ENCODE data around the gene NEDD8.

Gene NEDD8

GRCh38 chr14:24196071-24197055, 35.8 kb downstream of the NEDD8 start:
- DNase-seq (ENCODE audit: low spot score) = no peak

GRCh38 chr14:24195186-24196070, 36.7 kb downstream of the NEDD8 start, which contains the start of gene TM9SF1:
Gene TM9SF1 (minus strand): TSS chr14:24195441. CDS start chr14:24195019, 422 bp downstream.
- DNase-seq (ENCODE audit: low spot score) = peak; percentile 93

- DNase-seq (ENCODE audit: low spot score) = no peak
Observed at GRCh38 chr14:24194873-24195185, 37.3 kb downstream of the NEDD8 start.

GRCh38 chr14:24194186-24194872, 37.8 kb downstream of the NEDD8 start:
- no peak for DNase-seq (ENCODE audit: low spot score)

GRCh38 chr14:24192933-24193332, 39.2 kb downstream of the NEDD8 start:
- DNase-seq (ENCODE audit: low spot score) = no peak

GRCh38 chr14:24190416-24190815, 41.8 kb downstream of the NEDD8 start:
- DNase-seq (ENCODE audit: low spot score) = no peak

- no peak for DNase-seq (ENCODE audit: low spot score)
Observed at GRCh38 chr14:24189460-24189859, 42.7 kb downstream of the NEDD8 start.

GRCh38 chr14:24189059-24189375, 43.1 kb downstream of the NEDD8 start:
- DNase-seq (ENCODE audit: low spot score) = no peak

GRCh38 chr14:24188251-24189058, 43.7 kb downstream of the NEDD8 start, which contains the start of gene IPO4:
Gene IPO4 (minus strand): TSS chr14:24188816. CDS start chr14:24188787, 29 bp downstream.
- DNase-seq (ENCODE audit: low spot score) = peak; percentile 97

- no peak for DNase-seq (ENCODE audit: low spot score)
Observed at GRCh38 chr14:24187539-24187915, 44.6 kb downstream of the NEDD8 start.

- DNase-seq (ENCODE audit: low spot score) = no peak
Observed at GRCh38 chr14:24186831-24187538, 45.2 kb downstream of the NEDD8 start.

GRCh38 chr14:24185741-24186140, 46.4 kb downstream of the NEDD8 start:
- DNase-seq (ENCODE audit: low spot score) = no peak

- DNase-seq (ENCODE audit: low spot score) = no peak
Observed at GRCh38 chr14:24185026-24185425, 47.1 kb downstream of the NEDD8 start.

- DNase-seq (ENCODE audit: low spot score) = no peak
Observed at GRCh38 chr14:24184104-24184970, 47.8 kb downstream of the NEDD8 start.

- DNase-seq (ENCODE audit: low spot score) = no peak
Observed at GRCh38 chr14:24183014-24183481, 49.1 kb downstream of the NEDD8 start.

- DNase-seq (ENCODE audit: low spot score) = no peak
Observed at GRCh38 chr14:24182110-24182882, 49.9 kb downstream of the NEDD8 start.

- DNase-seq (ENCODE audit: low spot score) = no peak
Observed at GRCh38 chr14:24181371-24182077, 50.6 kb downstream of the NEDD8 start.
